ENCODE results near the gene BMX.

- no peak for TF ChIP-seq CTCF (conservative IDR thresholded peaks at IDR 0.05)
- no peak for TF ChIP-seq EZH2 (IDR thresholded peaks at IDR 0.05; ENCODE audit: low read depth)
Observed at GRCh38 chrX:15525664-15526416, 25.2 kb downstream of the BMX start.
